Islet of Langerhans (tissue), 1 donor: ENCODE data around the gene CASP10.

Experiments used
- FAIRE-seq: peaks from one replicate; lab custom pipeline; 2011; peaks lifted over from hg19 to GRCh38; lab: Jason Lieb, UNC

Gene CASP10

GRCh38 chr2:201199847-201200246, 16.9 kb downstream of the CASP10 start:
- FAIRE-seq, result no peak

- no peak for FAIRE-seq
Measured at GRCh38 chr2:201200345-201200744, 17.4 kb downstream of the CASP10 start.

GRCh38 chr2:201201371-201201770, 18.4 kb downstream of the CASP10 start:
- no peak for FAIRE-seq

GRCh38 chr2:201203916-201204654, 21.1 kb downstream of the CASP10 start:
- FAIRE-seq, result no peak

GRCh38 chr2:201204655-201205514, 21.9 kb downstream of the CASP10 start:
- FAIRE-seq, result no peak

GRCh38 chr2:201205515-201205849, 22.5 kb downstream of the CASP10 start:
- no peak for FAIRE-seq

GRCh38 chr2:201208563-201209252, 25.8 kb downstream of the CASP10 start:
- no peak for FAIRE-seq

GRCh38 chr2:201215963-201216362, 33.0 kb downstream of the CASP10 start:
- FAIRE-seq, result no peak

- no peak for FAIRE-seq
Measured at GRCh38 chr2:201216918-201217317, 34.0 kb downstream of the CASP10 start.

GRCh38 chr2:201218780-201219179, 35.8 kb downstream of the CASP10 start:
- no peak for FAIRE-seq

GRCh38 chr2:201219328-201220096, 36.6 kb downstream of the CASP10 start:
- no peak for FAIRE-seq

GRCh38 chr2:201220102-201220570, 37.2 kb downstream of the CASP10 start:
- FAIRE-seq, result no peak

GRCh38 chr2:201223089-201224073, 40.4 kb downstream of the CASP10 start:
- no peak for FAIRE-seq

GRCh38 chr2:201228271-201228911, 45.5 kb downstream of the CASP10 start:
- no peak for FAIRE-seq

GRCh38 chr2:201228912-201229290, 46.0 kb downstream of the CASP10 start:
- no peak for FAIRE-seq

GRCh38 chr2:201231781-201232466, 49.0 kb downstream of the CASP10 start:
- no peak for FAIRE-seq

GRCh38 chr2:201232467-201232815, 49.5 kb downstream of the CASP10 start:
- FAIRE-seq, result no peak

GRCh38 chr2:201233192-201233811, 50.4 kb downstream of the CASP10 start:
- no peak for FAIRE-seq
